Peyer's patch (tissue), 4 donors: ENCODE data around the gene PTX3.

Source experiments
- CTCF ChIP-seq, 6 experiments: fragments of 450-650 bp in 4 of 6; fragments of 200-600 bp in 2 of 6; sonication (generic) in 1 of 6; IDR thresholded peaks; one replicate each; pipeline ENCODE4 v1.5.1; 2017 to 2019; ENCODE audit warnings: antibody characterized with exemption in 6 of 6, mild to moderate bottlenecking in 3 of 6, moderate library complexity in 1 of 6
- POLR2A ChIP-seq, 2 donors: fragments of 450-650 bp; IDR thresholded peaks; one replicate each; pipeline ENCODE4 v1.5.1; 2017; ENCODE audit warnings: antibody characterized with exemption in 2 of 2, mild to moderate bottlenecking in 2 of 2, moderate library complexity in 2 of 2

- TF ChIP-seq CTCF (IDR thresholded peaks at IDR 0.05) (no peak), POLR2A (IDR thresholded peaks at IDR 0.05) (no peak)
These were observed 13.3 kb upstream of the PTX3 start for GRCh38 chr3:157423337-157423736.
